DMS53 treated with DMSO at 0.1 percent for 48 hours (cell line): ENCODE measurements around the gene HSBP1L1.
A peak's percentile ranks its signal among the peaks of the same experiment; 100 is the strongest.
"Not testable (repeated sequence)": the region's sequence is repeated elsewhere in the genome, so short reads cannot be mapped to it uniquely, and the experiment has no call there.

Experiments used
- DNase-seq: peaks from one replicate; lab custom pipeline; 2025; ENCODE audit not compliant: unreplicated experiment; lab: John Stamatoyannopoulos, UW

Gene HSBP1L1

DNA sequence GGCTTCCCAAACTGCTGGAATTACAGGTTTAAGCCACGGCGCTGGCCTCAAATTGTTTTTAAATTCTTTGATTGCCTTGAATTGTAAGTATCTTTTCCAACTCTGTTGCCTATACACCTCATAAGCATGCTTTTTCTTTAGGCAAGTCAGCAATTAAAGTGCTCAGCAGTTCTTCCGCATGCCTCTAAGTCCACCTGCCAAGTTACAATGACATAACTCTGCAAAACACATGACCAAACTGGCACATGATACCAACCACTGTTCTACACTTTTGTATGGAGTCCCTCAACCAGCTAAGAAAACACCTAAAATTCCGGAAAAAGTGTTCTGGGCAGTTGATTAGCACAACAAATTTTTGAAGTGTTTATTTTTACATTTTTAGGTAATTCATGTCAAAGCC lies 18.8 kb downstream of the HSBP1L1 start:
- no peak for DNase-seq

- DNase-seq: no peak
Observed at GRCh38 chr18:79983793-79984192, 19.4 kb downstream of the HSBP1L1 start.

DNA sequence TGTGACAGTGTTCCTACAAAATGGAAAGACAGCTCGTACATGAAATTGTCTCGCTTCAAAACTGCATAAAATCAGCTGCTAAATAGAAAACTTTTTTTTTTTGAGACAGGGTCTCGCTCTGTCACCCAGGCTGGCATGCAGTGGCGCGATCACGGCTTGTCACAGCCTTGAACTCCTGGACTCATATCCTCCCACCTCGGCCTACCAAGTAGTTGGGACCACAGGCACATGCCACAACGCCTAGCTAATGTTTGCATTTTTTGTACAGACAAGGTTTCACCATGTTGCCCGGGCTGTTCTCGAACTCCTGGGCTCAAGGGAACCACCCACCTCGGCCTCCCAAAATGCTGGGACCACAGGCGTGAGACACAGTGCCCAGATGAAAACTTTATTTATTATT lies 20.7 kb downstream of the HSBP1L1 start:
- no peak for DNase-seq

GRCh38 chr18:79986726-79987125 lies 22.3 kb downstream of the HSBP1L1 start:
- DNase-seq: no peak

- no peak for DNase-seq
Observed at GRCh38 chr18:79987566-79987965, 23.1 kb downstream of the HSBP1L1 start.

GRCh38 chr18:79988071-79988450 lies 23.6 kb downstream of the HSBP1L1 start:
- peak; percentile 54 for DNase-seq

GRCh38 chr18:79988451-79989194 lies 24.2 kb downstream of the HSBP1L1 start, which contains the start of gene TXNL4A:
TXNL4A (minus strand) TSS chr18:79988563; CDS start chr18:79988392, 171 bp downstream.
- peak; percentile 89 for DNase-seq

DNA sequence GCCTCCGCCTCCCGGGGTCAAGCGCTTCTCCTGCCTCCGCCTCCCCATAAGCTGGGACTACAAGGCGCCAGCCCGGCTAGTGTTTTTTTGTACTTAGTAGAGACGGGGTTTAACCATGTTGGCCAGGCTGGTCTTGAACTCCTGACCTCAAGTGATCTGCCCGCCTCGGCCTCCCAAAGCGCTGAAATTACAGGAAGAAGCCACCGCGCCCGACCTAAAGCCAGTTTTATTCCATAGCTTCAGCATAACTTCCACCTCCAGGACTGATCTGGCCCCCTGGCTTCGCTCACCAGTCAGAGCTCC lies 24.7 kb downstream of the HSBP1L1 start:
- DNase-seq: no peak

- DNase-seq: no peak
Observed at GRCh38 chr18:79991494-79991893, 27.1 kb downstream of the HSBP1L1 start.

DNA sequence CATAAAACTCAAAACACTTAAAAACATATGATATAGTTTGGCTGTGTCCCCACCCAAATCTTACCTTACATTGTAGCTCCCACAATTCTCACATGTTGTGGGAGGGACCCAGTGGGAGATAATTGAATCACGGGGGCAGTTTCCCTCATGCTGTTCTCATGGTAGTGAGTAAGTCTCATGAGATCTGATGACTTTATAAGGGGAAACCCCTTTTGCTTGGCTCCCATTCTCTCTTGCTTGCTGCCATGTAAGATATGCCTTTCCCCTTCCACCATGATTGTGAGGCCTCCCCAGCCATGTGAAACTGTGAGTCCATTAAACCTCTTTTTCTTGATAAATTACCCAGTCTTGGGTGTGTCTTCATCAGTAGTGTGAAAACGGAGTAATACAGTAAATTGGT lies 35.3 kb downstream of the HSBP1L1 start:
- not testable (repeated sequence) for DNase-seq

DNA sequence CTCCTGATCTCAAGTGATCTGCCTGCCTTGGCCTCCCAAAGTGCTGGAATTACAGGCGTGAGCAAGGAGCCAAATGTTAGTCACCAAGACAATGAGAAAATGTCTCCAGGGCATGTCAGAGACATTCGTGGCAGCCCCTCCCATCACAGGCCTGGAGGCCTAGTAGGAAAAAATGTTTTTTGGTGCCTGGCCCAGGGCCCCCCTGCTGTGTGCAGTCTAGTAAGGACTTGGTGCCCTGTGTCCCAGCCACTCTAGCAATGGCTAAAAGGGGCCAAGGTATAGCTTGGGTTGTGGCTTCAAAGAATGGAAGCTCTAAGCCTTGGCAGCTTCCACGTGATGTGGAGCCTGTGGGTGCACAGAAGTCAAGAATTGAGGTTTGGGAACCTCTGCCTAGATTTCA lies 36.4 kb downstream of the HSBP1L1 start:
- DNase-seq: no peak

DNA sequence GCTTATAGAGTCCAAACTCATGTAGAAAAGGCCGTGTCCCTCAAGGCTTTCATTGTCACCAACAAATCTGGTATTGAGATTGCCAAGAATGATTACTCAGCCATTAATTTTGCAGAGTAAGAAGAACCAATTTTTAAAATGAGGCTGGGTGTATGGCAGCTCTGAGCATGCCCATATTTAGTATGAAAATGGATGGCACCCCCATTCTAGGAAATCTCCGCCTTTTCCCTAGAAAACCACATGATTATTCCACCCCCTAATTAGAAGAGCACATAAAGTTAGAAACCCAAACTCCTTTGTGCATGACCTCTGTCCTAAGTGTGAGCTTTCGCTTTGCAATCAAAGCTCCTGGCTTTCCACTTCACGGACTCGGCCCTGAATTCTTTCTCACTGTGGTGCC lies 38.0 kb downstream of the HSBP1L1 start:
- DNase-seq: no peak

GRCh38 chr18:80004600-80005342 lies 40.3 kb downstream of the HSBP1L1 start:
- no peak for DNase-seq

GRCh38 chr18:80006724-80007123 lies 42.3 kb downstream of the HSBP1L1 start:
- DNase-seq: no peak

GRCh38 chr18:80009661-80010550 lies 45.5 kb downstream of the HSBP1L1 start:
- no peak for DNase-seq

- DNase-seq: no peak
Observed at GRCh38 chr18:80010551-80010906, 46.1 kb downstream of the HSBP1L1 start.

DNA sequence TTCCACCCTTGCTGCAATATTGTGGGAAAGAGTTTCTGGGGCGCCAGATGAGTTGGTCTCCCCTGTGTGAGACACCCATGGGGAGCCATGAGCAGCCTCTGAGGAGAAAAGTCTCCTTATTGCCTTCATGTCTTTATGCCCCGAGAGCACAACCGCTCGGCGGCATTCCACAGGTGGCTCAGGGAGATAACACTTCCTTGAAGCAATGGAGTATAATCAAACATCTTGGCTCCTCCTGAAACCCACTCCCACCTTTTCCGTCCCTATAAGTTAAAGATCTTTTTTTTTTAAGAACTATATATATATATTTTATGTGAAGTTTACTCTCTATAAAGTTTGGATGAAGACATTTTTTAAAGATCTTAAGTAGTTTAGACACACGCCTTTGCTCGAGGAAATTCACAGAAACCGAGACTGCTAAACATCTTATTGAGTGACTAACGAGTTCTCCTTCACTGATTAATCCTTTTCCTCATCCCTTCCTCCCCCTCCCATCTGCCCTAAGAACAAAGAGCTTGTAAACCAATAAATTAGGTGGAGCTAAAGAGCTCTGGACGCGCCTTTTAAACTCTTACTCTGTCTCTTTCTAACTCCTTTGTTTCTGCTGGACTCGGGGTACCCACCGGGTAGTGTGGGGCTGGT lies 47.2 kb downstream of the HSBP1L1 start:
- DNase-seq: not testable (repeated sequence)

DNA sequence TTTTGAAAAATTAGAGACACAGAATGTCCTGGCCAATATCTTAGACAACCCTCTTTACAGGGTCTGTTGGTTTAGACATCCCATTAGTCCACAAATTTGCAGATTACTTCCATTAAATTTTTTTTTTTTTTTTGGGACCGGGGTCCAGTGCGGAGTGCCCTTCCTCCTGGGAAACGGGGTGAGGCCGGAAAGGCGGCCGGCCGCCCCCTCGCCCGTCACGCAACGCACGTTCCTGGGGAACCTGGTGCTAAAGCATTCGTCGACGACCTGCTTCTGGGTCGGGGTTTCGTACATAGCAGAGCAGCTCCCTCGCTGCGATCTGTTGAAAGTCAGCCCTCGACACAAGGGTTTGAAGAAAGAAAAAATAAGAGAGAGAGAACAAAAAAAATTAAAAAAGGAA lies 48.3 kb downstream of the HSBP1L1 start:
- DNase-seq: no peak
